22Rv1 (cell line): ENCODE measurements around the gene HDDC2.

Experiments
- CTCF ChIP-seq: fragments of 450-650 bp; IDR thresholded peaks from 2 replicates; pipeline ENCODE4 v1.5.1; 2017; ENCODE audit warnings: mild to moderate bottlenecking
- ZFX ChIP-seq: fragments of 450-650 bp; IDR thresholded peaks from 2 replicates; pipeline ENCODE4 v1.6.1; 2017; ENCODE audit warnings: antibody characterized with exemption, borderline replicate concordance

GRCh38 chr6:125346201-125346925 is 44.6 kb upstream of the HDDC2 start:
- TF ChIP-seq CTCF (no peak), ZFX (no peak)
